ENCODE results near the gene HELLS.

GRCh38 chr10:94521276-94522250 is 24.0 kb upstream of the HELLS start:
- TF ChIP-seq, protein P1, sequence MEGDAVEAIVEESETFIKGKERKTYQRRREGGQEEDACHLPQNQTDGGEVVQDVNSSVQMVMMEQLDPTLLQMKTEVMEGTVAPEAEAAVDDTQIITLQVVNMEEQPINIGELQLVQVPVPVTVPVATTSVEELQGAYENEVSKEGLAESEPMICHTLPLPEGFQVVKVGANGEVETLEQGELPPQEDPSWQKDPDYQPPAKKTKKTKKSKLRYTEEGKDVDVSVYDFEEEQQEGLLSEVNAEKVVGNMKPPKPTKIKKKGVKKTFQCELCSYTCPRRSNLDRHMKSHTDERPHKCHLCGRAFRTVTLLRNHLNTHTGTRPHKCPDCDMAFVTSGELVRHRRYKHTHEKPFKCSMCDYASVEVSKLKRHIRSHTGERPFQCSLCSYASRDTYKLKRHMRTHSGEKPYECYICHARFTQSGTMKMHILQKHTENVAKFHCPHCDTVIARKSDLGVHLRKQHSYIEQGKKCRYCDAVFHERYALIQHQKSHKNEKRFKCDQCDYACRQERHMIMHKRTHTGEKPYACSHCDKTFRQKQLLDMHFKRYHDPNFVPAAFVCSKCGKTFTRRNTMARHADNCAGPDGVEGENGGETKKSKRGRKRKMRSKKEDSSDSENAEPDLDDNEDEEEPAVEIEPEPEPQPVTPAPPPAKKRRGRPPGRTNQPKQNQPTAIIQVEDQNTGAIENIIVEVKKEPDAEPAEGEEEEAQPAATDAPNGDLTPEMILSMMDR (conservative IDR thresholded peaks at IDR 0.05; ENCODE audit: low read length), result no peak
- no peak for TF ChIP-seq EZH2phosphoT487 (IDR thresholded peaks at IDR 0.05; ENCODE audit: borderline replicate concordance, low read depth, low read length)
